Neural cell (in vitro differentiated cells): Measurements from ENCODE around the gene TBC1D20. TPM values are rescaled to one million over a fixed set of nuclear protein-coding genes. Genes with fewer than 3 reads are reported as not detected.
"Not testable (repeated sequence)": the region's sequence is repeated elsewhere in the genome, so short reads cannot be mapped to it uniquely, and the experiment has no call there.

Experiments
- H2AFZ ChIP-seq: fragments of 200-600, 300-800 bp; sonication (generic), shearing (Covaris generic); 2 replicates; pipeline ENCODE4 v1.6.0; 2014; ENCODE audit warnings: low read depth, mild to moderate bottlenecking, antibody characterized with exemption, low read length, moderate library complexity
- H3F3A ChIP-seq: fragments of 200-600 bp; shearing (Covaris generic); 2 replicates; pipeline ENCODE4 v1.6.1; 2016; ENCODE audit warnings: mild to moderate bottlenecking, moderate library complexity, mixed read lengths, antibody characterized with exemption, low read length; ENCODE audit not compliant: insufficient read depth, poor library complexity, severe bottlenecking
- H3K27ac ChIP-seq: fragments of 200-600, 300-800 bp; sonication (generic), shearing (Covaris generic); 2 replicates; pipeline ENCODE4 v1.5.1; 2014; ENCODE audit warnings: mild to moderate bottlenecking, low read length, moderate library complexity
- H3K27me3 ChIP-seq: fragments of 300-800, 200-600 bp; sonication (generic), shearing (Covaris generic); 2 replicates; pipeline ENCODE4 v1.6.0; 2014; ENCODE audit warnings: mild to moderate bottlenecking, low read depth, low read length, moderate library complexity; ENCODE audit not compliant: insufficient read depth
- H3K36me3 ChIP-seq: fragments of 300-800, 200-600 bp; sonication (generic), shearing (Covaris generic); 2 replicates; pipeline ENCODE4 v1.5.1; 2014; ENCODE audit warnings: mild to moderate bottlenecking, antibody characterized with exemption, low read length, moderate library complexity; ENCODE audit not compliant: insufficient read depth
- H3K4me2 ChIP-seq: fragments of 300-800, 200-600 bp; sonication (generic), shearing (Covaris generic); 2 replicates; pipeline ENCODE4 v1.6.0; 2014; ENCODE audit warnings: mild to moderate bottlenecking, low read length
- H3K4me3 ChIP-seq: fragments of 300-800, 200-600 bp; sonication (generic), shearing (Covaris generic); 2 replicates; pipeline ENCODE4 v1.5.1; 2014; ENCODE audit warnings: mild to moderate bottlenecking, low read length, moderate library complexity
- H3K79me2 ChIP-seq: fragments of 200-600 bp; shearing (Covaris generic); replicated peaks from 2 replicates; pipeline ENCODE4 v1.6.0; 2014; ENCODE audit warnings: mild to moderate bottlenecking, low read length, moderate library complexity; ENCODE audit not compliant: insufficient read depth
- H3K9ac ChIP-seq: fragments of 300-800, 200-600 bp; sonication (generic), shearing (Covaris generic); 2 replicates; pipeline ENCODE4 v1.6.1; 2016; ENCODE audit warnings: mild to moderate bottlenecking, low read length, mixed read lengths
- H3K9me2 ChIP-seq: fragments of 200-600 bp; shearing (Covaris generic); 2 replicates; pipeline ENCODE4 v1.6.1; 2016; ENCODE audit warnings: mild to moderate bottlenecking, low read length, mixed read lengths; ENCODE audit not compliant: insufficient read depth
- H3K9me3 ChIP-seq: fragments of 200-600, 300-800 bp; sonication (generic), shearing (Covaris generic); 2 replicates; pipeline ENCODE4 v1.6.1; 2016; ENCODE audit warnings: mild to moderate bottlenecking, mixed run types, low read length, moderate library complexity, mixed read lengths
- H4K20me1 ChIP-seq: fragments of 200-600 bp; shearing (Covaris generic); 2 replicates; pipeline ENCODE4 v1.6.1; 2016; ENCODE audit warnings: mild to moderate bottlenecking, mixed run types; ENCODE audit not compliant: insufficient read depth
- EP300 ChIP-seq: fragments of 450-650 bp; conservative IDR thresholded peaks from 2 replicates; pipeline ENCODE4 v1.6.1; 2014; ENCODE audit warnings: antibody characterized with exemption, mild to moderate bottlenecking, moderate library complexity; ENCODE audit not compliant: poor library complexity, severe bottlenecking
- EZH2 ChIP-seq: fragments of 200-600, 300-800 bp; shearing (Covaris generic), sonication (generic); IDR thresholded peaks from 2 replicates; pipeline ENCODE4 v1.6.1; 2014; ENCODE audit warnings: antibody characterized with exemption, low read length, borderline replicate concordance, mild to moderate bottlenecking; ENCODE audit not compliant: insufficient read depth, poor library complexity, severe bottlenecking
- MXI1 ChIP-seq: fragments of 450-650 bp; conservative IDR thresholded peaks from 2 replicates; pipeline ENCODE4 v1.6.1; 2014; ENCODE audit warnings: antibody characterized with exemption, mild to moderate bottlenecking; ENCODE audit not compliant: poor library complexity, severe bottlenecking
- POLR2AphosphoS5 ChIP-seq: IDR thresholded peaks from 2 replicates; pipeline ENCODE4 v1.6.1; 2012
- RAD21 ChIP-seq: fragments of 450-650 bp; conservative IDR thresholded peaks from 2 replicates; pipeline ENCODE4 v1.6.1; 2014; ENCODE audit warnings: antibody characterized with exemption, mild to moderate bottlenecking, moderate library complexity
- polyA minus RNA-seq: library from RNA; depleted of rRNA, polyadenylated mRNA; stranded (reverse); fragments of >200 nt; gene quantifications from 2 replicates; pipeline ENCODE4 v1.2.3, GENCODE V29; 2014
- polyA plus RNA-seq: library from polyadenylated mRNA; depleted of rRNA; stranded (reverse); fragments of >200 nt; gene quantifications from 2 replicates; pipeline ENCODE4 v1.2.3, GENCODE V29; 2014
- TF ChIP-seq, protein P1 (sequence below): IDR thresholded peaks from 2 replicates; pipeline ENCODE4 v1.6.1; 2012; ENCODE audit warnings: borderline replicate concordance
- TF ChIP-seq, protein P2 (sequence below): fragments of 450-650 bp; IDR thresholded peaks from 2 replicates; pipeline ENCODE4 v1.5.1; 2014; ENCODE audit warnings: antibody characterized with exemption, mild to moderate bottlenecking, moderate library complexity; ENCODE audit not compliant: poor library complexity, severe bottlenecking

Gene TBC1D20, protein sequence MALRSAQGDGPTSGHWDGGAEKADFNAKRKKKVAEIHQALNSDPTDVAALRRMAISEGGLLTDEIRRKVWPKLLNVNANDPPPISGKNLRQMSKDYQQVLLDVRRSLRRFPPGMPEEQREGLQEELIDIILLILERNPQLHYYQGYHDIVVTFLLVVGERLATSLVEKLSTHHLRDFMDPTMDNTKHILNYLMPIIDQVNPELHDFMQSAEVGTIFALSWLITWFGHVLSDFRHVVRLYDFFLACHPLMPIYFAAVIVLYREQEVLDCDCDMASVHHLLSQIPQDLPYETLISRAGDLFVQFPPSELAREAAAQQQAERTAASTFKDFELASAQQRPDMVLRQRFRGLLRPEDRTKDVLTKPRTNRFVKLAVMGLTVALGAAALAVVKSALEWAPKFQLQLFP
- polyA plus RNA-seq = 25.1 and 28.4 TPM in 2 replicates
- 26.8 and 27.6 TPM in 2 replicates for polyA minus RNA-seq

DNA sequence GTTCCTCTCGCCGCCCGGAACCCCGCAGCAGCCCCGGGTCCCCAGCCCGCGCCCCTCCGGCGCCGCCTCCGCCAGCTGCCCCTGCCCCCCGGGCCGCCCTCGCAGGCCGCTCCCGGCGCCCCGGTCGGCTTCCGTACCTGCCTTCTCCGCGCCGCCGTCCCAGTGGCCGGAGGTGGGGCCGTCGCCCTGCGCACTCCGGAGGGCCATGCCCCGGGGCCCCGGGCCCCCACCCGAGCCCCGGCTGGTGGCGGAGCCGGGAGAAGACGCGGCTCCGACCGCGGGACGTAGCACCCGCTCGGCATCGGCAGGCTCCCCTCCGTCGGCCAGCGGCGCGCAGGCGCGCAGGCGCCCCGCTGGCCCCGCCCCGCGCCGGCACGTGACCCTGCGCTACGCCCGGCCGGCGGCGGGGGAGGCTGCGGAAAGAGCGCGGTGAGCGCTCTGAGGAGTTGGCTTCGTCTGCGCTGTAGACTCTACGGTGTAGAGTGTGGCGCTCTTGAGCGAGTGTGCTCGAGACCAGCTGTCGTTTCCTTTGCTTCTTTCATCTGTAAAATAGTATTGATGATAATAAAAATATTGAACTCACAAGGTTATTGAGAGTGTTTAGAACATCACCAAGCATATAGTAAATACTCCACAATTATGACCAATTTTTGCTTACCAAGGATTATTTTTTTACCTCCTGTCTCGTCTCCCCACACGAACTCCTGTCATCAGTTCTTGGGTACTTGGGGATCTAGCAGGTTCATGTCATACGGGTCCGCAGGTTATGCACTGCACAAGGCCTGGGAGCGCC is at the start of gene TBC1D20:
TBC1D20 (minus strand) TSS at position 335 of the 793 bp plus-strand sequence; CDS start at position 207, 128 bp downstream.
- Histone ChIP-seq H3K27me3 (no peaks in the 10 kb centered on the region), H3K9me2 (no peaks in the 10 kb centered on the region), H3K79me2 (peaks cover 31% of the 10 kb centered on the region), H3K9me3 (no peaks in the 10 kb centered on the region), H3K4me3 (peak within 1 kb of the TSS; percentile 95), H3K27ac (peak within 1 kb of the TSS; percentile 64), H3K4me2 (peak within 1 kb of the TSS; percentile 65), H3F3A (no peaks in the 10 kb centered on the region), H4K20me1 (no peaks in the 10 kb centered on the region), H2AFZ (peak within 1 kb of the TSS; percentile 18), H3K36me3 (no peaks in the 10 kb centered on the region), H3K9ac (peak within 1 kb of the TSS; percentile 76)
- TF ChIP-seq RAD21 = peak; percentile 26
- TF ChIP-seq, protein P1, sequence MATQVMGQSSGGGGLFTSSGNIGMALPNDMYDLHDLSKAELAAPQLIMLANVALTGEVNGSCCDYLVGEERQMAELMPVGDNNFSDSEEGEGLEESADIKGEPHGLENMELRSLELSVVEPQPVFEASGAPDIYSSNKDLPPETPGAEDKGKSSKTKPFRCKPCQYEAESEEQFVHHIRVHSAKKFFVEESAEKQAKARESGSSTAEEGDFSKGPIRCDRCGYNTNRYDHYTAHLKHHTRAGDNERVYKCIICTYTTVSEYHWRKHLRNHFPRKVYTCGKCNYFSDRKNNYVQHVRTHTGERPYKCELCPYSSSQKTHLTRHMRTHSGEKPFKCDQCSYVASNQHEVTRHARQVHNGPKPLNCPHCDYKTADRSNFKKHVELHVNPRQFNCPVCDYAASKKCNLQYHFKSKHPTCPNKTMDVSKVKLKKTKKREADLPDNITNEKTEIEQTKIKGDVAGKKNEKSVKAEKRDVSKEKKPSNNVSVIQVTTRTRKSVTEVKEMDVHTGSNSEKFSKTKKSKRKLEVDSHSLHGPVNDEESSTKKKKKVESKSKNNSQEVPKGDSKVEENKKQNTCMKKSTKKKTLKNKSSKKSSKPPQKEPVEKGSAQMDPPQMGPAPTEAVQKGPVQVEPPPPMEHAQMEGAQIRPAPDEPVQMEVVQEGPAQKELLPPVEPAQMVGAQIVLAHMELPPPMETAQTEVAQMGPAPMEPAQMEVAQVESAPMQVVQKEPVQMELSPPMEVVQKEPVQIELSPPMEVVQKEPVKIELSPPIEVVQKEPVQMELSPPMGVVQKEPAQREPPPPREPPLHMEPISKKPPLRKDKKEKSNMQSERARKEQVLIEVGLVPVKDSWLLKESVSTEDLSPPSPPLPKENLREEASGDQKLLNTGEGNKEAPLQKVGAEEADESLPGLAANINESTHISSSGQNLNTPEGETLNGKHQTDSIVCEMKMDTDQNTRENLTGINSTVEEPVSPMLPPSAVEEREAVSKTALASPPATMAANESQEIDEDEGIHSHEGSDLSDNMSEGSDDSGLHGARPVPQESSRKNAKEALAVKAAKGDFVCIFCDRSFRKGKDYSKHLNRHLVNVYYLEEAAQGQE = no peak
- peak; percentile 84 for TF ChIP-seq POLR2AphosphoS5
- no peak for TF ChIP-seq EZH2
- TF ChIP-seq EP300 = peak; percentile 42
- peak; percentile 60 for TF ChIP-seq MXI1
- TF ChIP-seq, protein P2, sequence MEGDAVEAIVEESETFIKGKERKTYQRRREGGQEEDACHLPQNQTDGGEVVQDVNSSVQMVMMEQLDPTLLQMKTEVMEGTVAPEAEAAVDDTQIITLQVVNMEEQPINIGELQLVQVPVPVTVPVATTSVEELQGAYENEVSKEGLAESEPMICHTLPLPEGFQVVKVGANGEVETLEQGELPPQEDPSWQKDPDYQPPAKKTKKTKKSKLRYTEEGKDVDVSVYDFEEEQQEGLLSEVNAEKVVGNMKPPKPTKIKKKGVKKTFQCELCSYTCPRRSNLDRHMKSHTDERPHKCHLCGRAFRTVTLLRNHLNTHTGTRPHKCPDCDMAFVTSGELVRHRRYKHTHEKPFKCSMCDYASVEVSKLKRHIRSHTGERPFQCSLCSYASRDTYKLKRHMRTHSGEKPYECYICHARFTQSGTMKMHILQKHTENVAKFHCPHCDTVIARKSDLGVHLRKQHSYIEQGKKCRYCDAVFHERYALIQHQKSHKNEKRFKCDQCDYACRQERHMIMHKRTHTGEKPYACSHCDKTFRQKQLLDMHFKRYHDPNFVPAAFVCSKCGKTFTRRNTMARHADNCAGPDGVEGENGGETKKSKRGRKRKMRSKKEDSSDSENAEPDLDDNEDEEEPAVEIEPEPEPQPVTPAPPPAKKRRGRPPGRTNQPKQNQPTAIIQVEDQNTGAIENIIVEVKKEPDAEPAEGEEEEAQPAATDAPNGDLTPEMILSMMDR = peak; percentile 66

DNA sequence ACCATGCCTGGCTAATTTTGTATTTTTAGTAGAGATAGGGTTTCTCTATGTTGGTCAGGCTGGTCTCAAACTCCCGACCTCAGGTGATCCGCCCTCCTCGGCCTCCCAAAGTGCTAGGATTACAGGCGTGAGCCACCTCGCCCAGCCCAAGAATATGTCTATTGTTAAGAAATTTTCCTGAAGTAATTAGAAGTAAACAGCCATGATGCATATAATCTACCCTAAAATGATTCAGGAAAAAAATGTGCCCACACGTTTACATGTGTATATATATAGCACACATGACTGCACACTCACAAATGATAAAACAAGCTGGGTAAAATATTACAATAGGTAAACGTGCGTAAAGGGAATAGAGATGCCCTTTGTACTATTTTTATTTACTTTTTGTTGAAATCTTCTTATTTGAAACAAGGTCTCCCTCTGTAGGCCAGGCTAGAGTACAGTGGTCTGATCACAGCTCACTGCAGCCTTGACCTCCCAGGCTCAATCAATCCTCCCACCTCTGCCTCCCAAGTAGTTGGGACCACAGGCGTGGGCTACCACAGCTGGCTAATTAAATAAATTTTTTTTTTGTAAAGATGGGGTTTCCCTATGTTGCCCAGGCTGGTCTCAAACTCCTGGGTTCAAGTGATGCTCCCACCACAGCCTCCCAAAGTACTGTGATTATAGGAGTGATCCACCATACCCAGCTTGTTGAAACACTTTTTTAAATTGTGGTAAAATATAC is 48.2 kb upstream of the TBC1D20 start:
- not testable (repeated sequence) for H3K4me2 ChIP-seq, H3K9me2 ChIP-seq, H3F3A ChIP-seq, H3K27ac ChIP-seq, H4K20me1 ChIP-seq, H2AFZ ChIP-seq, H3K9ac ChIP-seq, H3K36me3 ChIP-seq, H3K9me3 ChIP-seq, H3K4me3 ChIP-seq, H3K27me3 ChIP-seq
- H3K79me2 ChIP-seq = peaks cover 71% of the 10 kb centered on the region

DNA sequence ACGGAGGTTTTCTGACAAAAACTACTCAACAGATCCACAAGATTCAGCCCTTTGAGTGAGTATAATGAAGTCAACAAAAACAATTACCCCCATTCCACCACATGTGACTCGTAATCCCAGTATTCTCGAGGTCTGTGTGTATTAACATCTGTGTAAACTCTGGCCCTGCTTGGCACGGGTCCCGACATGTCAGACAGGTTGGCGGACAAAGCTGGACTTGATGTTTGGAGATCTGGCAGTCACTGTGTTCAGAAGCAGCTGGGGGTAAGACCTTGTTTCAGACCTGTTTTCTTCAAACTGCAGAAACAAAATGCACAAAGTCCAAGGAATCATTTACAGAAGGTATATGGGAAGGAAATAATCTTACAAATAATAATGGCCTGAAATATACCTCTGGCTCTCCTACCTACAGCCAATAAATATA is 46.0 kb upstream of the TBC1D20 start:
- not testable (repeated sequence) for H3K4me3 ChIP-seq, H3K36me3 ChIP-seq, H3K9me2 ChIP-seq, H4K20me1 ChIP-seq, H3K4me2 ChIP-seq, H3K27ac ChIP-seq, H3K27me3 ChIP-seq, H3F3A ChIP-seq, H3K9me3 ChIP-seq, H3K9ac ChIP-seq, H2AFZ ChIP-seq
- H3K79me2 ChIP-seq = peaks cover 49% of the 10 kb centered on the region
